ENCODE measurements around the gene JHY. TPM values are rescaled to one million over a fixed set of nuclear protein-coding genes. Genes with fewer than 3 reads are reported as not detected.

Gene JHY
- total RNA-seq, 1 experiment from 2014 or later, result 0.34 TPM

GRCh38 chr11:122863704-122864326 lies 18.7 kb upstream of the JHY start:
- Mint-ChIP-seq H3K4me1 (ENCODE audit: low read depth, unreplicated experiment) (no peaks in the 10 kb centered on the region), H3K4me3 (ENCODE audit: unreplicated experiment) (no peak overlapping the region), H3K27me3 (ENCODE audit: insufficient read depth, unreplicated experiment) (peaks cover 43% of the 10 kb centered on the region), H3K27ac (ENCODE audit: unreplicated experiment) (no peak overlapping the region), H3K36me3 (ENCODE audit: insufficient read depth, unreplicated experiment) (no peaks in the 10 kb centered on the region), H3K9me3 (ENCODE audit: unreplicated experiment) (no peaks in the 10 kb centered on the region)
- ChIA-PET CTCF (interaction anchor here (0.6 to 1.8 kb wide), 10 partner anchors 9 to 613 kb away, joined by 3 to 25 read pairs (median 6); partner anchors contain the start of gene HSPA8), POLR2A (no interaction called here)
- intact Hi-C loops (cut with micrococcal nuclease; ENCODE audit: unreplicated experiment), result loop anchor here (1.0 to 10.0 kb wide), 4 partner anchors 48 to 611 kb away; no protein-coding TSS in a partner anchor
- peaks cover 8% of the 10 kb centered on the region; the same call in 1 of the 2 replicates for H3K4me1 ChIP-seq
- BruUV-seq (replicated peaks), result no TSS peak
- no peaks in the 10 kb centered on the region for H3K27me3 ChIP-seq (replicated peaks; ENCODE audit: control insufficient read depth, insufficient read depth, low read length)
- TF ChIP-seq, protein P1, sequence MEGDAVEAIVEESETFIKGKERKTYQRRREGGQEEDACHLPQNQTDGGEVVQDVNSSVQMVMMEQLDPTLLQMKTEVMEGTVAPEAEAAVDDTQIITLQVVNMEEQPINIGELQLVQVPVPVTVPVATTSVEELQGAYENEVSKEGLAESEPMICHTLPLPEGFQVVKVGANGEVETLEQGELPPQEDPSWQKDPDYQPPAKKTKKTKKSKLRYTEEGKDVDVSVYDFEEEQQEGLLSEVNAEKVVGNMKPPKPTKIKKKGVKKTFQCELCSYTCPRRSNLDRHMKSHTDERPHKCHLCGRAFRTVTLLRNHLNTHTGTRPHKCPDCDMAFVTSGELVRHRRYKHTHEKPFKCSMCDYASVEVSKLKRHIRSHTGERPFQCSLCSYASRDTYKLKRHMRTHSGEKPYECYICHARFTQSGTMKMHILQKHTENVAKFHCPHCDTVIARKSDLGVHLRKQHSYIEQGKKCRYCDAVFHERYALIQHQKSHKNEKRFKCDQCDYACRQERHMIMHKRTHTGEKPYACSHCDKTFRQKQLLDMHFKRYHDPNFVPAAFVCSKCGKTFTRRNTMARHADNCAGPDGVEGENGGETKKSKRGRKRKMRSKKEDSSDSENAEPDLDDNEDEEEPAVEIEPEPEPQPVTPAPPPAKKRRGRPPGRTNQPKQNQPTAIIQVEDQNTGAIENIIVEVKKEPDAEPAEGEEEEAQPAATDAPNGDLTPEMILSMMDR (IDR thresholded peaks at IDR 0.05; ENCODE audit: insufficient read depth in 1 of 2, low read depth in 1 of 2, low read length in 1 of 2, severe bottlenecking in 1 of 2, unreplicated experiment in 1 of 2), result peak; percentile 89 to 97
- no peak overlapping the region for H3K4me3 ChIP-seq (ENCODE audit: low read depth, low read length)
- no peaks in the 10 kb centered on the region for H3K36me3 ChIP-seq (ENCODE audit: control insufficient read depth, insufficient read depth, low read length)
- peak; percentile 28 to 65 for DNase-seq
- no peaks in the 10 kb centered on the region for H3K9me3 ChIP-seq

- Mint-ChIP-seq H3K27ac (ENCODE audit: unreplicated experiment) (no peak overlapping the region), H3K36me3 (ENCODE audit: insufficient read depth, unreplicated experiment) (no peaks in the 10 kb centered on the region), H3K4me3 (ENCODE audit: unreplicated experiment) (no peak overlapping the region), H3K27me3 (ENCODE audit: insufficient read depth, unreplicated experiment) (peaks cover 43% of the 10 kb centered on the region), H3K4me1 (ENCODE audit: low read depth, unreplicated experiment) (no peaks in the 10 kb centered on the region), H3K9me3 (ENCODE audit: unreplicated experiment) (no peaks in the 10 kb centered on the region)
- intact Hi-C loops (cut with micrococcal nuclease; ENCODE audit: unreplicated experiment), result loop anchor here (5.0 to 10.0 kb wide), 2 partner anchors 48 to 610 kb away; no protein-coding TSS in a partner anchor
- no peak for DNase-seq
- CTCF ChIA-PET, result interaction anchor here (0.6 to 1.8 kb wide), 5 partner anchors 10 to 614 kb away, joined by 3 to 25 read pairs (median 7); no protein-coding TSS in a partner anchor
- peaks cover 8% of the 10 kb centered on the region; the same call in 1 of the 2 replicates for H3K4me1 ChIP-seq
- H3K4me3 ChIP-seq (ENCODE audit: low read depth, low read length), result no peak overlapping the region
- no peaks in the 10 kb centered on the region; the same call in 1 of the 2 replicates for H3K27me3 ChIP-seq (replicated peaks; ENCODE audit: control insufficient read depth, insufficient read depth, low read length)
- no peaks in the 10 kb centered on the region for H3K36me3 ChIP-seq (ENCODE audit: control insufficient read depth, insufficient read depth, low read length)
- TF ChIP-seq, protein P1 (IDR thresholded peaks at IDR 0.05; ENCODE audit: insufficient read depth in 1 of 2, low read depth in 1 of 2, low read length in 1 of 2, severe bottlenecking in 1 of 2, unreplicated experiment in 1 of 2), result no peak
- POLR2A ChIA-PET, result interaction anchor here (1.0 kb wide), 1 partner anchor 190 kb away, joined by 3 read pairs; no protein-coding TSS in a partner anchor
- no peaks in the 10 kb centered on the region for H3K9me3 ChIP-seq
- no TSS peak for BruUV-seq (replicated peaks)
Measured at GRCh38 chr11:122864386-122865115, 18.0 kb upstream of the JHY start.

DNA sequence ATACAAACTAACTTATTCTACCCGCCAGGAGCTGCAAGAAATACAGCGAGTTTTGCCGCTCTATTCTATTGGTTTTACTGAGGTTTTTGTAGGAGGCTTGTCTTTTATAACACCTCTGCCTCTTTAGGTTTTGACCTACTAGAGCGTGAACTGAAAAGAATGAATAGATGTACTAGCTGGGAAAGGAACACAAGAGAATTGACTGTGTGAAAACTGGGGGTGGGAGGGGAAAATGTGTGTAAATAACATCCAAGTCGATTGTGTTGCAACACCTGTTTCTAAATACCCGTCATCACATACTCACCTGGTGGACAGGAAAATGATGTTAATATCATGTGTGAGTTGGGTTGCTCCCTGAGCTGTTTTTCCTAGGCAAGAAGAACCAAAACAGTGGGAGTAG lies 12.9 kb upstream of the JHY start:
- BruUV-seq (replicated peaks), result no TSS peak
- CTCF ChIA-PET, result no interaction called here
- H3K27ac Mint-ChIP-seq (ENCODE audit: unreplicated experiment), result no peak overlapping the region

More for the DNA sequence above, 12.9 kb upstream of the JHY start:
- TF ChIP-seq, protein P1 (IDR thresholded peaks at IDR 0.05; ENCODE audit: insufficient read depth in 1 of 2, low read depth in 1 of 2, low read length in 1 of 2, severe bottlenecking in 1 of 2, unreplicated experiment in 1 of 2), result no peak
- Mint-ChIP-seq H3K4me1 (ENCODE audit: low read depth, unreplicated experiment) (no peaks in the 10 kb centered on the region), H3K4me3 (ENCODE audit: unreplicated experiment) (no peak overlapping the region), H3K9me3 (ENCODE audit: unreplicated experiment) (no peaks in the 10 kb centered on the region), H3K27me3 (ENCODE audit: insufficient read depth, unreplicated experiment) (peaks cover 23% of the 10 kb centered on the region), H3K36me3 (ENCODE audit: insufficient read depth, unreplicated experiment) (no peaks in the 10 kb centered on the region)
- no peaks in the 10 kb centered on the region; the same call in 1 of the 2 replicates for H3K27me3 ChIP-seq (replicated peaks; ENCODE audit: control insufficient read depth, insufficient read depth, low read length)
- 0 out of 2 replicates have a peak, but pooled peaks cover 8% of the 10 kb centered on the region for H3K4me1 ChIP-seq
- no peak overlapping the region for H3K4me3 ChIP-seq (ENCODE audit: low read depth, low read length)
- H3K9me3 ChIP-seq, result no peaks in the 10 kb centered on the region
- no peak for DNase-seq
- H3K36me3 ChIP-seq (ENCODE audit: control insufficient read depth, insufficient read depth, low read length), result no peaks in the 10 kb centered on the region
- intact Hi-C loops (cut with micrococcal nuclease; ENCODE audit: unreplicated experiment), result loop anchor here (10.0 kb wide), 1 partner anchor 605 kb away; no protein-coding TSS in a partner anchor
- POLR2A ChIA-PET, result no interaction called here

All from Caco-2 (cell line).